DND-41 (cell line): ENCODE data around the gene ZFP82.

Experiments used
- CTCF ChIP-seq: IDR thresholded peaks from 2 replicates; pipeline ENCODE4 v1.5.1; 2012; ENCODE audit warnings: borderline replicate concordance, low read length, moderate library complexity, mild to moderate bottlenecking; ENCODE audit not compliant: poor library complexity, severe bottlenecking; ENCODE audit errors: extremely low read depth
- EZH2 ChIP-seq: IDR thresholded peaks from 3 replicates; pipeline ENCODE4 v1.6.1; 2012; ENCODE audit warnings: borderline replicate concordance, low read depth, mild to moderate bottlenecking, moderate library complexity, low read length, inconsistent platforms; ENCODE audit not compliant: severe bottlenecking

GRCh38 chr19:36456831-36457230 lies 38.4 kb upstream of the ZFP82 start:
- no peak for TF ChIP-seq CTCF
- no peak for TF ChIP-seq EZH2
